ENCODE results near the gene FGF5.

GRCh38 chr4:80225595-80225994, 40.9 kb upstream of the FGF5 start:
- TF ChIP-seq ZNF776 (tag by site-specific recombination; IDR thresholded peaks at IDR 0.05; ENCODE audit: borderline replicate concordance) (no peak), ZEB2 (tag by site-specific recombination; IDR thresholded peaks at IDR 0.05) (no peak), CTCF (tag by site-specific recombination; IDR thresholded peaks at IDR 0.05) (no peak), ZNF37A (tag by site-specific recombination; IDR thresholded peaks at IDR 0.05) (no peak), ZNF707 (tag by site-specific recombination; IDR thresholded peaks at IDR 0.05) (no peak), YY1 (tag by site-specific recombination; IDR thresholded peaks at IDR 0.05) (no peak)
- TF ChIP-seq, protein P1, sequence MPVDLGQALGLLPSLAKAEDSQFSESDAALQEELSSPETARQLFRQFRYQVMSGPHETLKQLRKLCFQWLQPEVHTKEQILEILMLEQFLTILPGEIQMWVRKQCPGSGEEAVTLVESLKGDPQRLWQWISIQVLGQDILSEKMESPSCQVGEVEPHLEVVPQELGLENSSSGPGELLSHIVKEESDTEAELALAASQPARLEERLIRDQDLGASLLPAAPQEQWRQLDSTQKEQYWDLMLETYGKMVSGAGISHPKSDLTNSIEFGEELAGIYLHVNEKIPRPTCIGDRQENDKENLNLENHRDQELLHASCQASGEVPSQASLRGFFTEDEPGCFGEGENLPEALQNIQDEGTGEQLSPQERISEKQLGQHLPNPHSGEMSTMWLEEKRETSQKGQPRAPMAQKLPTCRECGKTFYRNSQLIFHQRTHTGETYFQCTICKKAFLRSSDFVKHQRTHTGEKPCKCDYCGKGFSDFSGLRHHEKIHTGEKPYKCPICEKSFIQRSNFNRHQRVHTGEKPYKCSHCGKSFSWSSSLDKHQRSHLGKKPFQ (tag by site-specific recombination; IDR thresholded peaks at IDR 0.05): no peak
